Measurements from ENCODE around the gene DHX58. TPM values are rescaled to one million over a fixed set of nuclear protein-coding genes. Genes with fewer than 3 reads are reported as not detected.
"Not testable (repeated sequence)": the region's sequence is repeated elsewhere in the genome, so short reads cannot be mapped to it uniquely, and the experiment has no call there.

The DHX58 gene
- 7.6 TPM for total RNA-seq
- polyA plus RNA-seq = 16.1 TPM

DNA sequence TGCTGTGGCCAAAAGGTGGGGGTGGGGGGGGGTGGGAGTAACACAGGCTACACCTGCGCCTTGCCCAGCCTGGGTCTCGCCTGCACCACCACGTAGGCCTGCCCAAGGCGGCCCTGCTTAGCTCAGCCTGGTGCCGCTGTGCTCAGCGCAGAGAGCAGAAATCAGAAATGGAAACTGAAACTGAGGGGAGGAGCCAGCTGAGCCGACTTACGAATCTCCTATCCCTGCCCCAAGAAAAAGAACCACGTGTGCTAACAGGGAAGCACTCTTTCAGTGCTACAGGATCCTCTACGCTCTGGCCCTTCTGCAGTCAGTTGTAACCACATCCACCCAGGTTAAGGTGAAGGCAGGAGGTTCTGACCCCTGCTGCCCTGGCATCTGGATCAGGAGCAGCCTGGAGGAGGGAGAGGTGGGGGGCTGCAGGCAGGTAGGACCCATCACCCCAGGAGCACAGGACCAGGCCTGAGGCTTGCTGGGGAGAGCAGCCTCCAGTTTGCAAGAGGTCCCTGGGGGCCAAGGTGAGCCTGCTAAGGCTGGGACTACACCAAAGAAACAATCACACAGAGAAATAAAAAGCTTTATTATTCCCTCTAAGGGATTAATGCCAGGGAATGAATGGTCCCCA lies at the start of gene DHX58:
Gene DHX58, minus strand, starts transcription at position 163 of the 625 bp plus-strand sequence. CDS start 822 bp downstream, outside the sequence.
- no peaks in the 10 kb centered on the region for H3K36me3 ChIP-seq (ENCODE audit: insufficient read depth)
- H3K27ac ChIP-seq (ENCODE audit: low read depth) = peak within 1 kb of the TSS; percentile 81
- H3K4me3 ChIP-seq (ENCODE audit: low read depth, low read length) = peak within 1 kb of the TSS; percentile 57
- DNase-seq (ENCODE audit: extremely low spot score) = peak; percentile 59
- 4% methylated on average over 10 of the region's 10 CpGs for WGBS
- no peaks in the 10 kb centered on the region for H3K4me1 ChIP-seq (ENCODE audit: insufficient read depth)

DNA sequence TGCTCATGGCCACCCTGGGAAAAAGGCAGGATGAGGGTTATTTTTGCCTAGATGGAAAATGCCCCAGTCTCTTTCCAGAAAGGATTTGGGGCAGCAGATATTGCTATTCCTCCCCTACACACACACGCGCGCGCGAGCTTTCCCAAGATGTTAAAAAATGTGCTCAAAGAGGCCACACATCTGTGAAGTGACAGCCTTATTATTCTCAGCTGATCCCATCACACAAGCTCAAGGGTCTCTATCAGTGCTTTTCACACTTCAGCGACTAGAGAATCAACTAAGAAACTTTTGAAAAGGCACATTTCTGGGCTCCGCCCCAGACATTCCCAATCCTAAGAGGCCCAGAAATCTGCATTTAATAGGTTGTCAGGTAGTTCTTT lies 48.0 kb upstream of the DHX58 start:
- 65% methylated on average over 7 of the region's 7 CpGs for WGBS
- no peaks in the 10 kb centered on the region for H3K4me1 ChIP-seq (ENCODE audit: insufficient read depth)
- no peak for DNase-seq (ENCODE audit: extremely low spot score)

DNA sequence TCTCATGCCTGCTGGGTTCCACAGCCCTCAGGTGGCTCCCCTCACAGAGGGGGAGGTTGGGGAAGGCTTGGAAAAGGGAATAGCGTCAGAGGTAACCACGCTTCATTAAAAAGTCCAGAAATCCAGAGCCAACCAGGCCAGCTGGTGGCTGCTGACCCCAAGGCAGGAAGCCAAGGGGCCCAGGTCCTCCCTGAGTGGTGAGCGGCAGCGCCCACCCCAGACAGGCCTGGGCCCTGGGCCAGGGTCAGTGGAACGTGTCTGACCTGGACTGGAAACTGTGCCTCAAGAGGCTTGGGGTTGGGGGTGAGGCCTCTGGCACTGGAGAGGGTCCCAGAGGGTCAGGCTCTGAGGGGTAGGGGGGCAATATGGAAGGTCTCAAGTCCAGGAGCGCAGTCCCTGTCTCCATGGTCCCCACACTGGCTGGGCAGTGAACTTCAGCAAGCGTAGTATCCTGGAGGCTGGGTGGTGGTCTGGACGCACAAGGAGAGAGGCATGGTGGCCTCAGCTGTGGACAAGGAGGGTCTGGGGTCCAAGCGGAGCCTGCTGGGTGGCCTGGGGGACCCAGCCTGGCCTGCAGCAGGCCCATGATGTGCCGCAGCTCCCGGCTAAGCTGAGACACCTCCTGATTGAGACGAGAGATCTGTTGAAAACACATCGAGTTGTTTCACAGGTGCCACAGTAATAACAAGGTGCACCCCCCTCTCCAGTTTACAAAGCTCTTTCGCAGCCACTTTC lies 47.4 kb upstream of the DHX58 start:
- H3K36me3 ChIP-seq (ENCODE audit: insufficient read depth) = no peaks in the 10 kb centered on the region
- 68% methylated on average over 14 of the region's 14 CpGs for WGBS
- no peak for DNase-seq (ENCODE audit: extremely low spot score)
- no peak overlapping the region for H3K4me3 ChIP-seq (ENCODE audit: low read depth, low read length)
- H3K4me1 ChIP-seq (ENCODE audit: insufficient read depth) = no peaks in the 10 kb centered on the region
- H3K27ac ChIP-seq (ENCODE audit: low read depth) = no peak overlapping the region

More for the DNA sequence above, 48.0 kb upstream of the DHX58 start:
- Histone ChIP-seq H3K27ac (ENCODE audit: low read depth) (no peak overlapping the region), H3K36me3 (ENCODE audit: insufficient read depth) (no peaks in the 10 kb centered on the region), H3K4me3 (ENCODE audit: low read depth, low read length) (no peak overlapping the region)

DNA sequence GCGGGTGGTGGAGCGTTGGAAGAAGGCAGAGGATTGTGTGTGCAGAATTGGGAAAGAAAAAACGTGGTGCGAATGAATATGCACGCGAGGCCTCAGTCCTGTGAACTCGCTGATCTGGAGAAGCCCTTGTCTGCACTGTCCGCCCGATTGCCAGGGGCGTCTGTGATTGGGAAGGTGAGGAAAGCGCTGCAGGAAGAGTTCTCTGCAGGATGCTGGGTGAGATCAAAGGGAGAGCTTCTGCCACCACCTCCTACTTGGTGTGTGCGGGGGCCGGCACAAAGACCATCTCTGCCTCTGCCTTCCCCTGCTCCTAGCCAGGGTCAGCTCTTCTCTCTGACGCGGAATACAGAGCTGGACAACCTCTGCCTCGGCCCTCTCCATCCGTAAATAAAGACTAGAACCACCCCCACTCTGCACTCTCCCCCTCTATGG lies 43.1 kb upstream of the DHX58 start:
- Histone ChIP-seq H3K27ac (ENCODE audit: low read depth) (no peak overlapping the region), H3K4me3 (ENCODE audit: low read depth, low read length) (peak overlapping the region; percentile 38), H3K4me1 (ENCODE audit: insufficient read depth) (no peaks in the 10 kb centered on the region), H3K36me3 (ENCODE audit: insufficient read depth) (no peaks in the 10 kb centered on the region)
- 24% methylated on average over 17 of the region's 17 CpGs for WGBS
- DNase-seq (ENCODE audit: extremely low spot score) = no peak

DNA sequence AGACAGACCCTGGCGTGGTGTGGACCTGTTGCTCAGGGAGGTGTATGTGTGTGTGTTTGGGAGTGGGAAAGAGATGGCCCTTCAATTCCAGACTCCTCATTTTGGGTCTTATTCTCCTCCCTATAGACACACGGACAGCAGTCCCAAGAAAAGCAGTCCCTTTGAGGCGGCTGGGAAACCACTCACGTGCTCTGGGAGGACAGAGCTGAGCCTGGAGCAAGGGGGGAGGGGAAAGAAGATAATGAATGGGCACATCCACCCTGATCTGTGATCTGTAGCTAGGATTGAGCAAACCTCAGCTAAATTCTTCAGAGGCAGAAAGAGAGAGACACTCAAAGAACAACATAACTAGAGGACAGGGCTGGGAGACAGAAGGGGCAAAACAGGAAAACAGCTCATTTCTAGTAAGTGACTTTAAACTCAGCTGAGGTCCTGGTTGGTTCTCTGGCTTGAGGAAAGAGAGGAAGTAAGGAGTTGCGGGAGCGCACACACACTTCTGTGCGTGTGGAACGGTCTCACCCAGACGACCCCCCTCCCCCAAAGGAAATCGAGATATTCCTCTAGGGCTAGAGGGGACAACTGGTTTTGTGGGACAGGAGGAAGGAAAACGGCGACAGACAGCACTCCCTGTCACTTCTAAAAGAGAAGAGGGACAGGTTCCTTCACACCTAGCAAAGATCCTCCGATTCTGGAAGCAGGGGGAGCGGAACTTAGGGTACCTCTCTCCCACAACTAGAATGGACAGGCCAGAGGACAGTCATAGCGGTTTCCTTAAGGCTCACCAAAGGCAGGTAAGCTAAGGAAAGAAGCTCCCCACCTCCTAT lies 41.6 kb upstream of the DHX58 start:
- Histone ChIP-seq H3K4me3 (ENCODE audit: low read depth, low read length) (peak overlapping the region; percentile 95), H3K36me3 (ENCODE audit: insufficient read depth) (no peaks in the 10 kb centered on the region), H3K4me1 (ENCODE audit: insufficient read depth) (no peaks in the 10 kb centered on the region), H3K27ac (ENCODE audit: low read depth) (peak overlapping the region; percentile 59)
- 6% methylated on average over 15 of the region's 15 CpGs for WGBS
- DNase-seq (ENCODE audit: extremely low spot score) = no peak

DNA sequence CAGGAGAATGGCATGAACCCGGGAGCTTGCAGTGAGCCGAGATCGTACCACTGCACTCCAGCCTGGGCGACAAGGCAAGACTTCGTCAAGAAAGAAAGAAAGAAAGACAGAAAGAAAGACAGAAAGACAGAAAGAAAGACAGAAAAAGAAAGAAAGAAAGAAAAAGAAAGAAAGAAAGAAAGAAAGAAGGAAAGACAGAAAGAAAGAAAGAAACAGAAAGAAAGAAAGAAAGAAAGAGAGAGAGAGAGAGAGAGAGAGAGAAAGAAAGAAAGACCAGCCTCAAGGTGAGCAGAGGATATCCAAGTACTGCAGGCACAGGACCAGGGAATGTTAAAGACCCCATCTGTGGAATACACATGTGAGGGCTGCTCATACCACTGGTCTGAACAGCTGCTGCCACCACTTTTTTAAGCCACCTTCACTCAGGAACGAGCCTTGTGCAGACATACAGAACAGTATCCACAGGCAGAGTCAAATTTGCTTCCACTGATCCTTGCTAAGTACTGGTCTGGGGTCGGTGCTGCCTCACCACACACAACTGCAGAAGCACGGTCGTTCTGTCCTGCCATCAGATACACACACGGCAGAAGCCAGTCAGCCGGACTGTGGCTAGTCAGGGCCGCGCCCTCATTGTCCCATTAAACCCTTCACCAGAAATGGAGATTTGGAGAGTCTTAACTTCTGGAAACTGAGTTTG lies 34.5 kb upstream of the DHX58 start:
- DNase-seq (ENCODE audit: extremely low spot score) = no peak
- H3K27ac ChIP-seq (ENCODE audit: low read depth) = no peak overlapping the region
- H3K4me3 ChIP-seq (ENCODE audit: low read depth, low read length) = no peak overlapping the region
- H3K4me1 ChIP-seq (ENCODE audit: insufficient read depth) = no peaks in the 10 kb centered on the region
- no peaks in the 10 kb centered on the region for H3K36me3 ChIP-seq (ENCODE audit: insufficient read depth)
- 89% methylated on average over 13 of the region's 13 CpGs for whole genome bisulfite sequencing

DNA sequence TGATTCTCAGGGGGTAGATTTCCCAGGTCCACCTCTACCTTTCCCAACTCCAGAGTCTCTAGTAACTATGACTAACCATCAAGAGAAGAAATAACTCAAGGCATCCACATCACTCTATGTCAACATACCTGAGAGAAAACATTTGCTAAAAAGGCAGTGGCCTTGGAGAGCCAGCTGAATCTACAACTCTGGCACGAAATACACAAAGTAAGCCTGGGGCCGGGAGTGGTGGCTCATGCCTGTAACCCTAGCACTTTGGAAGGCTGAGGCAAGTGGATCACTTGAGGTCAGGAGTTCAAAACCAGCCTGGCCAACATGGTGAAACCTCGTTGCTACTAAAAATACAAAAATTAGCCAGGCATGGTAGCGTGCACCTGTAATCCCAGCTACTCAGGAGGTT lies 30.6 kb upstream of the DHX58 start:
- not testable (repeated sequence) for H3K4me1 ChIP-seq (ENCODE audit: insufficient read depth); H3K4me3 ChIP-seq (ENCODE audit: low read depth, low read length); H3K27ac ChIP-seq (ENCODE audit: low read depth); DNase-seq (ENCODE audit: extremely low spot score); H3K36me3 ChIP-seq (ENCODE audit: insufficient read depth)
- WGBS = 90% methylated on average over 4 of the region's 4 CpGs

DNA sequence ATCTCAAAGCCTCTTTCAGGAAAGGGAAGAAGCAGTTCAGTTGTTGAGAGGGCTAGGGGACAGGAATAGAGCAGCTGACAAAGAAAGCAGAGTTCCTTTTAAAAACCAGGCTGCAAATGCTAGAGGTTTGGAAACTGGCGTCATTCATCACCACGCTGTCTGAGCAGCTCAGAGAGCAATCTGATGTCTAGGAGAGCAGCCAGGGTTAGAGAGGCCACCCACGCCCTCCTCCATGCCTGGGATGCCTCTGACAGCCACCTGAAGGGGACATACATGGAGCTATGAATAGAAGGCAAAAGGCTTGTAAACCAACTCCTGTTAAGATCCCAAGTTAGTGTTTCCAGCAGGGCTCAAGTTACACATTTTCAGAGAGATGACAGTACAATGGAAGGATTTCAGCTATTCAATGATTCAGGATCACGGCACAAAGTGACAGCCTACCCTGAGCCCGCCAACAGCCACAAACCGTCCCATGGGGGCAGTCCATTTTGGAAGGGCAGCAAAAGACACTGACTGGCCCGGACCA lies 29.9 kb upstream of the DHX58 start:
- WGBS = 81% methylated on average over 7 of the region's 7 CpGs
- no peak for DNase-seq (ENCODE audit: extremely low spot score)
- H3K4me3 ChIP-seq (ENCODE audit: low read depth, low read length) = no peak overlapping the region
- H3K4me1 ChIP-seq (ENCODE audit: insufficient read depth) = no peaks in the 10 kb centered on the region
- H3K36me3 ChIP-seq (ENCODE audit: insufficient read depth) = no peaks in the 10 kb centered on the region
- H3K27ac ChIP-seq (ENCODE audit: low read depth) = no peak overlapping the region

DNA sequence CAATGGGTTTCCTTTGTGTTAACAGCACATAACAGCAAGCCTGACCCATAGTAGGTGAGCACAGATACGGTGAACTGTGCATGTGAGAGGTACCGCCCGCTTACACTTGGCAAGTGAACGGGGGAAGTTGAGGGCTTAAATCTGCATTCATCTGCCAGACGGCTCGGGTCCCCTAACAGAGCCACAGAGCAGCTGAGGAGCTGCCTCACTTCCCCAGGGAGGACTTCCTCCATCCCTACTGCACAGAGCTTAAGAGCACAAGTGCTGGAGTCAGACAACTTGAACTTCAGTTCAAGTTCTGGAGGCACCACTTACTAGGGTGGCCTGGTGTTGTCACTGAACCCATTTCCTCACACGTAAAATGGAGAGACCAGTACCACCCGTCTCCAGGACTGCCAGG lies 28.9 kb upstream of the DHX58 start:
- Histone ChIP-seq H3K4me3 (ENCODE audit: low read depth, low read length) (no peak overlapping the region), H3K36me3 (ENCODE audit: insufficient read depth) (no peaks in the 10 kb centered on the region), H3K4me1 (ENCODE audit: insufficient read depth) (peaks cover 3% of the 10 kb centered on the region), H3K27ac (ENCODE audit: low read depth) (no peak overlapping the region)
- no peak for DNase-seq (ENCODE audit: extremely low spot score)
- WGBS = 63% methylated on average over 8 of the region's 8 CpGs

DNA sequence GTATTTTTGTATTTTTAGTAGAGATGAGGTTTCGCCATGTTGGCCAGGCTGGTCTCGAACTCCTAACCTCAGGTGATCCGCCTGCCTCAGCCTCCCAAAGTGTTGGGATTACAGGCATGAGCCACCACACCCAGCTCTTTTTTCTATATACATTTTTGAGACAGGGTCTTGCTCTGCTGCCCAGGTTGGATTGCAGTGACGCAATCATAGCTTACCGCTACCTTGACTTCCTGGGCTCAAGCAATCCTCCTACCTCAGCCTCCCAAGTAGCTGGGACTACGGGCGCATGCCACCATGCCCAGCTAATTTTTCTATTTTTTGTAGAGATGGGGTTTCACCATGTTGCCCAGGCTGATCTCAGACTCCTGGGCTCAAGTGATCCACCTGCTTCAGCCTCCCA lies 28.2 kb upstream of the DHX58 start:
- not testable (repeated sequence) for H3K27ac ChIP-seq (ENCODE audit: low read depth); H3K36me3 ChIP-seq (ENCODE audit: insufficient read depth); H3K4me3 ChIP-seq (ENCODE audit: low read depth, low read length); H3K4me1 ChIP-seq (ENCODE audit: insufficient read depth); DNase-seq (ENCODE audit: extremely low spot score)
- 98% methylated on average over 7 of the region's 7 CpGs for WGBS

DNA sequence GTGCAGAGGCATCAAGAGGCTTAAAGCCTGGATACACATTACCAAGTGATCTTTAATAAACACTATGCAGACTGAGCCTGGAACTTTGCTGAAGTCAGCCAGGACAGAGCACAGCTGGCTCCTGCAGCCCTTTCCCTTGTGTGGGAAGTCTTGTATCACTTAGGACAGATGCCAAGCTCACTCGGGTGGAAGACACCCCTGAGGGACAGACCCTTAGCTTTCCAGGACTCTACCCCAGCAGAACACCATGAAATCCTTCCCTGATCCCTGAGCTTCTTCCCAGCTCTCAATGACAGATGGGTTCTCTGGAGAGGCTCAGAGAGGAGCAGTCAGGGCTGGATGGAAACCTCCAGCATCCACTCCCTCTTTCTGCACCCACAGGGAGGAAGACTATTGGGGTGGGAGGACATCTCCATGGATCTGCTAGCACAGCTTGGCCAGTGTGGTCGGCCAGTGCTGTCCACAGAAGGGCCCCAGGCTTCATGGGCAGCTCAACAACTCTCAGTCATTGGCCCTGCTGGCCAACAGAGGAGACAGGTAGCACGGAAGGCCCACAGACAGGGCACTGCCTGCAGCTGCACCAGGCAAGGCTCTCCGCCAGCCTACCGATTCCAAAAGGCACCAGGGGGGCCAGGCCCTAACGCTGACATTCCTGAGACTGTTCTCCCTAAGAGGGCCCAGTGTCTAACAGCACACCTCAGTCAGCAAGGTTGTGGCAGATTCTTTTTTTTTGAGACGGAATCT lies 26.4 kb upstream of the DHX58 start:
- H3K4me1 ChIP-seq (ENCODE audit: insufficient read depth) = peaks cover 3% of the 10 kb centered on the region
- no peak overlapping the region for H3K27ac ChIP-seq (ENCODE audit: low read depth)
- DNase-seq (ENCODE audit: extremely low spot score) = no peak
- no peak overlapping the region for H3K4me3 ChIP-seq (ENCODE audit: low read depth, low read length)
- WGBS = 53% methylated on average over 7 of the region's 7 CpGs
- H3K36me3 ChIP-seq (ENCODE audit: insufficient read depth) = no peaks in the 10 kb centered on the region

DNA sequence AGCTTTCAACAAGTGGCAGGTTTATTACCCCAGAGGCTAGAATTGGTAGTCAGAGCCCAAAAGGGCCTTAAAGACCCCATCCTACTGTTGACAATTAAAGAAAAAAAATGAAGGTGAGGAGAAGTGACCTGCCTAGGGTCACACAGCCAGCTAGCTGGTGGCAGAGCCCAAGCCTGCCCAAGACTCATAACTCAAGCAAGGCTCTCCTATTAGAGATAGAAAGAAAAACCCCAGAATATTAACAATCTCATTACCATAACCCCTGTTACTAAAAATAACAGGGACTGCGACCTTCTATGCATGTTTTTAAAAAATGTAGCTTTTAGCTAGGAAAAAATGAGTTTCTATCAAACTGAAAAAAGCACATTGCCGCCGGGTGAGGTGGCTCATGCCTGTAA lies 24.1 kb upstream of the DHX58 start:
- Histone ChIP-seq H3K4me1 (ENCODE audit: insufficient read depth) (peaks cover 3% of the 10 kb centered on the region), H3K27ac (ENCODE audit: low read depth) (peak overlapping the region; percentile 28), H3K36me3 (ENCODE audit: insufficient read depth) (no peaks in the 10 kb centered on the region), H3K4me3 (ENCODE audit: low read depth, low read length) (no peak overlapping the region)
- DNase-seq (ENCODE audit: extremely low spot score) = no peak
- WGBS = 87% methylated on average over 3 of the region's 3 CpGs
